ENCODE data around the gene RASGRF1.

Gene RASGRF1

DNA sequence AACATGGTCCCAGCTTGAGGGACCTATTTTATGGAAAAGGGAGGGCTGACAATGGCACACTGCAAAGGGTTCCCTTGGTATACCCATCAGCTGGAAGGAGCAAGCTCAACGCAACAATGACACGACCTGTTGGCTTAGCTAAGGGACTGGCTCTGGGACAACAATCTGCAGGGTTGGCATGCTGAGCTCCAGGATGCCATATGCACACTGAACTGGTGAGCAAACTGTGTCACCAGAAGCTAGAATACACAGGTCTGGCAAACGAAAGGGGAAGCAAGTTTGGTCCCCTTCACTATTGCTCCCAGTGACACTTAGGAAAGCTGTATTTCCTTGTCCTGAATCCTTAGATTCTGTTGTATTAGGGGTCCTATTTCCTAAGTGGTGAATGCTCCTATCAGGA is 38.0 kb upstream of the RASGRF1 start:
- TF ChIP-seq, protein P1, sequence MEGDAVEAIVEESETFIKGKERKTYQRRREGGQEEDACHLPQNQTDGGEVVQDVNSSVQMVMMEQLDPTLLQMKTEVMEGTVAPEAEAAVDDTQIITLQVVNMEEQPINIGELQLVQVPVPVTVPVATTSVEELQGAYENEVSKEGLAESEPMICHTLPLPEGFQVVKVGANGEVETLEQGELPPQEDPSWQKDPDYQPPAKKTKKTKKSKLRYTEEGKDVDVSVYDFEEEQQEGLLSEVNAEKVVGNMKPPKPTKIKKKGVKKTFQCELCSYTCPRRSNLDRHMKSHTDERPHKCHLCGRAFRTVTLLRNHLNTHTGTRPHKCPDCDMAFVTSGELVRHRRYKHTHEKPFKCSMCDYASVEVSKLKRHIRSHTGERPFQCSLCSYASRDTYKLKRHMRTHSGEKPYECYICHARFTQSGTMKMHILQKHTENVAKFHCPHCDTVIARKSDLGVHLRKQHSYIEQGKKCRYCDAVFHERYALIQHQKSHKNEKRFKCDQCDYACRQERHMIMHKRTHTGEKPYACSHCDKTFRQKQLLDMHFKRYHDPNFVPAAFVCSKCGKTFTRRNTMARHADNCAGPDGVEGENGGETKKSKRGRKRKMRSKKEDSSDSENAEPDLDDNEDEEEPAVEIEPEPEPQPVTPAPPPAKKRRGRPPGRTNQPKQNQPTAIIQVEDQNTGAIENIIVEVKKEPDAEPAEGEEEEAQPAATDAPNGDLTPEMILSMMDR (conservative IDR thresholded peaks at IDR 0.05) = no peak
- TF ChIP-seq ZFX (IDR thresholded peaks at IDR 0.05) = no peak
- H3K27ac ChIP-seq = no peak overlapping the region

DNA sequence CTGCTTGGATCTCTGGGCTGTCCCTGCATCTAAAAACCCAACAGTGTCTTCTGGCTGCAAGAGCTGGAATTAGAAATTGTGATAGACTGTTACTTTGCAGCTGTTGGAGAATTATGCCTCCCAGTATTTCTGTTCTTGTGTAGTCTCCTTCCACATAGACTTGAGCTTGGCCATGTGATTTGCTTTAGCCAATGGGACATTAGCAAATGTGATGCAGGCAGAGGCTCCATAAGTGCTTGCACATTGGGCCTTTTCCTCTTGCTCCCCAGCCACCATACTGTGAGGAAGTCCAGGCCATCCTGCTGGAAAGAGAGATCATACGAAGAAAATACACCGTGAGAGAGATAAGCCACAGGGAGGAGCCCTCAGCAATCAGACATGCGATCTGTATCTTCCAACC is 33.8 kb upstream of the RASGRF1 start:
- H3K27ac ChIP-seq = no peak overlapping the region
- no peak for TF ChIP-seq ZFX (IDR thresholded peaks at IDR 0.05)
- TF ChIP-seq, protein P1 (conservative IDR thresholded peaks at IDR 0.05) = no peak

DNA sequence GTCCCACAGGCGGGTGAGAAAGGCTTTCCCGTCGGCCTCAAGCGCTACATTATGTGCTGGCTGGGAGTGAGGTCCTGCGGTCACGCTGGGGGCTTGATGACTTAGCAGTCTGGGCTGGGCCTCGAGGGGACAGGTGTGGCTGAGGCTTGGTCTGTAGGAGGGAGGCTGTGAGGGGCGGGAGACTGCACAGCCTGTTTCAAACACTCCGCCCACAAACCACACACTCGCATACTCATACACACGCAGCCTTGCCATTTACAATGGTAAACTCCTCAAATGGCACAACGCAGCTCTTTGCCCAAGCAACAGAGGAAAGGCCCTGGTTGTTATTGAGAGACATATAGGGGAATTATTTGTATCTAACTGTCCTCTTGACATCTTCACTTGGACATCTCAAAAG is 32.4 kb upstream of the RASGRF1 start:
- H3K27ac ChIP-seq = no peak overlapping the region
- TF ChIP-seq ZFX (IDR thresholded peaks at IDR 0.05) = no peak
- TF ChIP-seq, protein P1 (conservative IDR thresholded peaks at IDR 0.05) = no peak

DNA sequence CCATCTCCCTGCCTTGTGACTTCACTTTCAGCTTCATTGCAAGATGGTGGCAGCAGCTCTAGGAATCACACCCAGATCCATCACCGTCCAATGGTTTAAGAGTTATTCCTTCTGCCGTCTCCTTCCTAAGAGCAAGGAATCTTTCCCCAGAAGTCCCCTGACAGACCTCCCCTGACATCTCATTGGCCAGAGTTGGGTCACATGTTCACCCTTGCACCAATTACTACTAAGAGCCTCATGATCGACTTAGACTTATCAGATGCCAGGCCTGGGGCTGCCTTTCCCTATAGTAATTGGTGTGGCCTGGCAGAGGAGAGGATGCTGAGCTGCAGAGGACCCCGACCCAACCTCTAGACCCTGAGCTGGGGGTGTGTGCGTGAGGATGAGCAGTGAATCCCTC is 31.8 kb upstream of the RASGRF1 start:
- TF ChIP-seq, protein P1 (conservative IDR thresholded peaks at IDR 0.05) = no peak
- TF ChIP-seq ZFX (IDR thresholded peaks at IDR 0.05) = no peak
- no peak overlapping the region for H3K27ac ChIP-seq

DNA sequence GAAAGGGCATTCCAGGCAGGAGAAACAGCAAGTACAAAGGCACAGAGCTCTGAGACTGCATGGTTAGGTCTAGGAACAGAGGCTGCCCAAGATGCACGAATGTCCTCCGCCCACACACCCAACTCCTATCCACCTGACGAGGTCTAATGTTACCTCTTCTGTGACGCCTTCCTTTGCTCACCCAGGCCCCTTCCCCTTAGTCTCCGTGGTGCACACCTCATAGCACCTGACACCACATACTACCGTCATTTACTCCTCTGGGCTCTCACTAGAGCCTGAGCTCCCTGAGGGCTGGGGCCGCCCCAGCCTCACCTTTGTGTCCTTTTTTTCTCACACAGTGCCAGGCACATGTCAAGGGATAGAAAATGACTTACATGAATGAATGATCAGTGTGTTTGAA is 31.0 kb upstream of the RASGRF1 start:
- H3K27ac ChIP-seq = no peak overlapping the region
- no peak for TF ChIP-seq ZFX (IDR thresholded peaks at IDR 0.05)
- TF ChIP-seq, protein P1 (conservative IDR thresholded peaks at IDR 0.05) = no peak

DNA sequence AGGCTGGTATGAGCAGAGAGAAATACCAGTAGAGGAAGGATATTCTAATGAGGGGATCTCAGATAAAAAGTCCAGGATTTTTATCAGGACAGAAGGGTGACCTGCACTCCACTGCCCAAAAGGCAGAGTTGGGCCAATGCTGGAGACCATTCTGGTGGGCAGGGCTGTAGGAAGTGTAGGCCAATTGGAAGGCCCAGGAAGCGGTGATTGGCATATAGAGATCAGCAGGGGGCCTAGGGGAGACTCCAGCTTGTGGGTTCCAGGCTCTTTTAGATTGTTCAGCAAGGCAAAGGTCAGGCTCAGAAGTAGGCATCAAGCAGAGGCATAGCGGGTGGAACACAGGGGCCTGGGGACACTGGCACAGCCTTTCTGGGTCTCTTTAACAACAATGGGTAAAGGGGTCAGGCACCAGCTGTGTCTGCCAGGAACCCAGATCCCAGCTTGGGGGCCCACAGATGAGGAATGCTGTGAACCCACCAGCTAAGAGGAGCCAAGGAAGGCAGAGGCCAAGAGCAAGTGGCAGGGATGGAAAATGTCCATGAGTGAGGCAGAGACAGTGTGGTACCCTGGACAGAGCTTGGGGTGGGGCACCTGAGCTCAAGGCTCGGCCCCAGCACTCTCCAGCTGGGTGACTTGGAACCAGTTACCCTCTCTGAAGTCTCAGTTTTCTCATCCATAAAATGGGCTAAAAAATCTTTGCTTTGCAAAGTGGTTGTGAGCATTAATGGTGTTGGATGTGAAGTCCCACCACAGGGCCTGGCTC is 27.0 kb upstream of the RASGRF1 start:
- no peak overlapping the region for H3K27ac ChIP-seq
- TF ChIP-seq, protein P1 (conservative IDR thresholded peaks at IDR 0.05) = no peak

DNA sequence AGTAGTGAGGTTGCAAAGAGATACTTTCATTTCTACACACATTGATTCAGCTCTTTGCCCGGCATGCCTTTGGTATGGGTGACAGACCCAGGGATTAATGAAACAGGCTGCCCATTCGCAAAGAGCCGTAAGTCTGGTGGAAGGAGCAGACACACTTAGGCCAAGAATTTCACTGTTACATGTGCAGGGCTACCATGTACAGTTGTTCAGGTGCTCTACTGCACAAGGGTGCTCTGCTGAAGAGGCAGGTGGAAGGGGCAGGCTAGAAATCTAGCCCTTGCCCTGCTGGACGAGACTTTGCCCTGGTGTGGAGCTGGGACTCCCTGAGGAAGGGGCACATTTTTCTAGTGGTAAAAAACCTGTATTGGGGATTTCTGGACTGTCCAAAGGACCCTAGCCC is 26.2 kb upstream of the RASGRF1 start:
- H3K27ac ChIP-seq = no peak overlapping the region
- TF ChIP-seq, protein P1 (conservative IDR thresholded peaks at IDR 0.05) = no peak
- TF ChIP-seq ZFX (IDR thresholded peaks at IDR 0.05) = no peak

Data from C4-2B (cell line).